Right lobe of liver (tissue), 4 donors: ENCODE measurements around the gene CDC26.

Source experiments
- CTCF ChIP-seq, 4 donors: fragments of 200-600 bp in 3 of 4; fragments of 450-650 bp in 1 of 4; IDR thresholded peaks; one replicate each; pipeline versions ENCODE4 v1.5.1 to v1.8.0; 2016 to 2022; ENCODE audit warnings: antibody characterized with exemption in 4 of 4, mild to moderate bottlenecking in 2 of 4
- POLR2A ChIP-seq: fragments of 450-650 bp; IDR thresholded peaks from one replicate; pipeline ENCODE4 v1.6.1; 2017; ENCODE audit warnings: antibody characterized with exemption, mild to moderate bottlenecking
- donor health status: DM: no; HTN: no; CAD: no.
- donor health status: DM: no; HTN: no; CAD: no.
- donor health status: DM: no; HTN: yes; CAD: no.

GRCh38 chr9:113290052-113290607 lies 14.8 kb upstream of the CDC26 start:
- TF ChIP-seq CTCF (IDR thresholded peaks at IDR 0.05) (no peak), POLR2A (no peak)
